HL-60 (cell line): ENCODE results near the gene IL20RA.

Source experiments
- DNase-seq, 2 experiments: peaks; one replicate each; pipeline ENCODE4 v3.0.0-alpha.2; 2010 to 2020; ENCODE audit warnings: low read depth in 1 of 2, low spot score in 1 of 2
- H3K27ac ChIP-seq: fragments of 250-450 bp; sonication (Bioruptor Pico); replicated peaks from 2 replicates; pipeline ENCODE4 v1.5.1; 2020; ENCODE audit warnings: mild to moderate bottlenecking, moderate library complexity
- H3K27me3 ChIP-seq: fragments of 250-450 bp; sonication (Bioruptor Pico); 2 replicates; pipeline ENCODE4 v1.5.1; 2021; ENCODE audit warnings: mild to moderate bottlenecking, moderate library complexity; ENCODE audit not compliant: insufficient read depth, poor library complexity, severe bottlenecking
- H3K4me3 ChIP-seq: replicated peaks from 2 replicates; pipeline ENCODE4 v1.5.1; 2011; ENCODE audit warnings: mild to moderate bottlenecking, control low read depth, low read length; ENCODE audit not compliant: insufficient read depth
- GABPA ChIP-seq: IDR thresholded peaks from 2 replicates; pipeline ENCODE4 v1.6.1; 2012; ENCODE audit warnings: low read depth
- POLR2AphosphoS5 ChIP-seq: IDR thresholded peaks from 2 replicates; pipeline ENCODE4 v1.6.1; 2012; ENCODE audit warnings: low read depth
- SPI1 ChIP-seq: IDR thresholded peaks from 2 replicates; pipeline ENCODE4 v1.6.1; 2012; ENCODE audit warnings: low read depth, mild to moderate bottlenecking, borderline replicate concordance
- TF ChIP-seq, protein P1 (sequence below): IDR thresholded peaks from 2 replicates; pipeline ENCODE4 v1.6.1; 2012; ENCODE audit warnings: low read depth; ENCODE audit not compliant: insufficient replicate concordance
- TF ChIP-seq, protein P2 (sequence below): IDR thresholded peaks from one replicate; pipeline ENCODE4 v1.5.1; 2011; ENCODE audit warnings: low read length, control low read depth, inconsistent platforms; ENCODE audit not compliant: insufficient read depth

IL20RA gene

GRCh38 chr6:137067399-137067798 is 22.6 kb upstream of the IL20RA start:
- DNase-seq = no peak
- Histone ChIP-seq H3K27ac (no peak overlapping the region), H3K4me3 (no peak overlapping the region), H3K27me3 (peaks cover 13% of the 10 kb centered on the region)
- TF ChIP-seq, protein P1, sequence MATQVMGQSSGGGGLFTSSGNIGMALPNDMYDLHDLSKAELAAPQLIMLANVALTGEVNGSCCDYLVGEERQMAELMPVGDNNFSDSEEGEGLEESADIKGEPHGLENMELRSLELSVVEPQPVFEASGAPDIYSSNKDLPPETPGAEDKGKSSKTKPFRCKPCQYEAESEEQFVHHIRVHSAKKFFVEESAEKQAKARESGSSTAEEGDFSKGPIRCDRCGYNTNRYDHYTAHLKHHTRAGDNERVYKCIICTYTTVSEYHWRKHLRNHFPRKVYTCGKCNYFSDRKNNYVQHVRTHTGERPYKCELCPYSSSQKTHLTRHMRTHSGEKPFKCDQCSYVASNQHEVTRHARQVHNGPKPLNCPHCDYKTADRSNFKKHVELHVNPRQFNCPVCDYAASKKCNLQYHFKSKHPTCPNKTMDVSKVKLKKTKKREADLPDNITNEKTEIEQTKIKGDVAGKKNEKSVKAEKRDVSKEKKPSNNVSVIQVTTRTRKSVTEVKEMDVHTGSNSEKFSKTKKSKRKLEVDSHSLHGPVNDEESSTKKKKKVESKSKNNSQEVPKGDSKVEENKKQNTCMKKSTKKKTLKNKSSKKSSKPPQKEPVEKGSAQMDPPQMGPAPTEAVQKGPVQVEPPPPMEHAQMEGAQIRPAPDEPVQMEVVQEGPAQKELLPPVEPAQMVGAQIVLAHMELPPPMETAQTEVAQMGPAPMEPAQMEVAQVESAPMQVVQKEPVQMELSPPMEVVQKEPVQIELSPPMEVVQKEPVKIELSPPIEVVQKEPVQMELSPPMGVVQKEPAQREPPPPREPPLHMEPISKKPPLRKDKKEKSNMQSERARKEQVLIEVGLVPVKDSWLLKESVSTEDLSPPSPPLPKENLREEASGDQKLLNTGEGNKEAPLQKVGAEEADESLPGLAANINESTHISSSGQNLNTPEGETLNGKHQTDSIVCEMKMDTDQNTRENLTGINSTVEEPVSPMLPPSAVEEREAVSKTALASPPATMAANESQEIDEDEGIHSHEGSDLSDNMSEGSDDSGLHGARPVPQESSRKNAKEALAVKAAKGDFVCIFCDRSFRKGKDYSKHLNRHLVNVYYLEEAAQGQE = no peak
- no peak for TF ChIP-seq GABPA
- TF ChIP-seq, protein P2, sequence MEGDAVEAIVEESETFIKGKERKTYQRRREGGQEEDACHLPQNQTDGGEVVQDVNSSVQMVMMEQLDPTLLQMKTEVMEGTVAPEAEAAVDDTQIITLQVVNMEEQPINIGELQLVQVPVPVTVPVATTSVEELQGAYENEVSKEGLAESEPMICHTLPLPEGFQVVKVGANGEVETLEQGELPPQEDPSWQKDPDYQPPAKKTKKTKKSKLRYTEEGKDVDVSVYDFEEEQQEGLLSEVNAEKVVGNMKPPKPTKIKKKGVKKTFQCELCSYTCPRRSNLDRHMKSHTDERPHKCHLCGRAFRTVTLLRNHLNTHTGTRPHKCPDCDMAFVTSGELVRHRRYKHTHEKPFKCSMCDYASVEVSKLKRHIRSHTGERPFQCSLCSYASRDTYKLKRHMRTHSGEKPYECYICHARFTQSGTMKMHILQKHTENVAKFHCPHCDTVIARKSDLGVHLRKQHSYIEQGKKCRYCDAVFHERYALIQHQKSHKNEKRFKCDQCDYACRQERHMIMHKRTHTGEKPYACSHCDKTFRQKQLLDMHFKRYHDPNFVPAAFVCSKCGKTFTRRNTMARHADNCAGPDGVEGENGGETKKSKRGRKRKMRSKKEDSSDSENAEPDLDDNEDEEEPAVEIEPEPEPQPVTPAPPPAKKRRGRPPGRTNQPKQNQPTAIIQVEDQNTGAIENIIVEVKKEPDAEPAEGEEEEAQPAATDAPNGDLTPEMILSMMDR = no peak
- TF ChIP-seq SPI1 = no peak
- TF ChIP-seq POLR2AphosphoS5 = no peak

- Histone ChIP-seq H3K4me3 (no peak overlapping the region), H3K27me3 (peaks cover 6% of the 10 kb centered on the region), H3K27ac (no peak overlapping the region)
- TF ChIP-seq SPI1 (no peak), POLR2AphosphoS5 (no peak)
- TF ChIP-seq, protein P2 = no peak
- TF ChIP-seq, protein P1 = no peak
- no peak for DNase-seq
Observed at GRCh38 chr6:137058037-137058436, 13.3 kb upstream of the IL20RA start.

GRCh38 chr6:137056121-137056880 is 11.5 kb upstream of the IL20RA start:
- Histone ChIP-seq H3K4me3 (no peak overlapping the region), H3K27ac (no peak overlapping the region), H3K27me3 (peaks cover 9% of the 10 kb centered on the region)
- TF ChIP-seq, protein P1 = no peak
- no peak for TF ChIP-seq SPI1
- TF ChIP-seq, protein P2 = no peak
- TF ChIP-seq POLR2AphosphoS5 = no peak
- TF ChIP-seq GABPA = no peak
- no peak for DNase-seq
